Activated CD8-positive, alpha-beta memory T cell treated with anti-CD3 and anti-CD28 coated beads for 24 hours (primary cell): ENCODE measurements around the gene IFNG-AS1.

Experiments used
- DNase-seq: peaks from one replicate; pipeline ENCODE4 v3.0.0-alpha.2; 2020

Gene IFNG-AS1

GRCh38 chr12:67989184-67989920 is at the start of gene IFNG-AS1:
Gene IFNG-AS1, plus strand, starts transcription at chr12:67989447.
- DNase-seq, result no peak

DNA sequence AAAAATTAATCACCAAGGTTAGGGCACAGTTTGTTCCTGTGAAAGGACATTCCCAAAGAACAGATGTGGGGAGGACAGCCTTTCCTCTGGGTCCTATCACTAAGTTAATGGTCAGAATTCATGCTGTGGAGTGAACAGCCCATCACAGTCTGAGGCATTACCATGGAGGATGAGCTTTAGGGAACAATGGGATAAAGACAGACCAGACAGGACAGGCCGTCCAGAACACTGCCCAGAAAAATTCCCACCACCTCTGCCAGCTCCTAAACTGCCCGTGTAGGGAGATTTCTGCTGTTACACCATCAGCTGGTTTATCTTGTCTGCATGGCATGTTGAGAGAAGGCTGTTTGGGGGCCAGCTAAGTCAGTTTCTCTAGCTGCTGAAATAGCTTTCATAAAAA is 49.6 kb upstream of the IFNG-AS1 start:
- DNase-seq, result no peak

- no peak for DNase-seq
Measured at GRCh38 chr12:67940780-67941243, 48.4 kb upstream of the IFNG-AS1 start.

- DNase-seq, result no peak
Measured at GRCh38 chr12:67942724-67943123, 46.5 kb upstream of the IFNG-AS1 start.

GRCh38 chr12:67943141-67943892 is 45.9 kb upstream of the IFNG-AS1 start:
- peak; percentile 77 for DNase-seq

GRCh38 chr12:67944093-67944492 is 45.2 kb upstream of the IFNG-AS1 start:
- DNase-seq, result no peak

DNA sequence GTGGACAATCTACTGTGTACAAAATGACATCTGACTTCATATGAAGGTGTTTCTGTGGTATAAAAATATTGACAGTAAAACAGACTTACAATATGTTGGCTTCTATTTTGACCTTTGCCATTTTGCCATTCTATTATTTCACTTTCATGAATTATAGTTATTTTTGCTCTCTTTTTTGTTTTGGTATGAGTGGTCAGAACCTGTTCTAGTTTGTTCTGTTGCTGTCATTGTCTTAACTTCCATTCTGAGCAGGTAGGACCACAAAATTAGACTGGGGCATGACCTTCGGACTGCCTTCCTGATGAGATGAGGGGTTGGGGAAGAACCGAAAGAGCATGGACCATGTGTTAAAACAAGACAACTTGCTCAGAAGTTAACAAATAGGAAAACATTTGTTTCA is 36.5 kb upstream of the IFNG-AS1 start:
- no peak for DNase-seq

- DNase-seq, result no peak
Measured at GRCh38 chr12:67957383-67957782, 31.9 kb upstream of the IFNG-AS1 start.

GRCh38 chr12:67958187-67958586 is 31.1 kb upstream of the IFNG-AS1 start:
- no peak for DNase-seq

GRCh38 chr12:67964456-67964855 is 24.8 kb upstream of the IFNG-AS1 start:
- DNase-seq, result no peak

GRCh38 chr12:67966560-67966959 is 22.7 kb upstream of the IFNG-AS1 start:
- no peak for DNase-seq

GRCh38 chr12:67968321-67968720 is 20.9 kb upstream of the IFNG-AS1 start:
- no peak for DNase-seq

GRCh38 chr12:67968725-67969124 is 20.5 kb upstream of the IFNG-AS1 start:
- DNase-seq, result no peak

DNA sequence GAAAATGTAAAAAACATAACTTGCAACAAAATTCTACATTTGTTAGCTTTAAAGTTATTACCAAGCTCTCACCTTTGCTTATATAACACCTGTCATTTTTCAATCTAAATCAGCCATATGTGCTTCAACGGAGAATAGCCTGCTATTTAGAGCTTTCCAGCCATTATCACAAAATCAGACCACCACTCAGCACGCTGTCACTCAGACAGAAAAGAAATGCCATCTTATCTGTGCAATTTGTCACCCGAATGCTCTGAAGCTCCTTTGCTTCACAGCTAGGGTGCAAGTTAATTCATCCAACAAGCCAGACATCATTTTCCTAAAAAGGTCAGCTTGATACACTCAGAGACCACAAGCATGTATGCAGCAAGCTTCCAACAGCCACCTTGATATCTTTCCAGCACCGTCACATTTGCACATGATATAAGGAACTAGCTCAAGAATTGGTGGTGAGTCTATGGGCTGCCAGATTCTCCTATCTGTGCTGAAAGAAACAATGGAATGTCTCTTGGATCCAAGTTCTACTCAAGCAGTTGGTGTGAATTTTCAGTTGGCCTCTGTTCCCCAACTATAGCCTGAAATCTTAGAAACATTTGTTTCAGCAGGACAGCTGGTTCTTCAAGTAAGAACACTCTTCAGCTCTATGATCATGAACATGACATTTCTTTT is 20.0 kb upstream of the IFNG-AS1 start:
- DNase-seq, result no peak

GRCh38 chr12:67977668-67978067 is 11.6 kb upstream of the IFNG-AS1 start:
- DNase-seq, result no peak

GRCh38 chr12:67980391-67980790 is 8.9 kb upstream of the IFNG-AS1 start:
- DNase-seq, result no peak

- no peak for DNase-seq
Measured at GRCh38 chr12:67981287-67982162, 7.7 kb upstream of the IFNG-AS1 start.

- DNase-seq, result no peak
Measured at GRCh38 chr12:67982164-67982563, 7.1 kb upstream of the IFNG-AS1 start.

GRCh38 chr12:67986632-67987031 is 2.6 kb upstream of the IFNG-AS1 start:
- no peak for DNase-seq

GRCh38 chr12:67988601-67989021 is 636 bp upstream of the IFNG-AS1 start:
- no peak for DNase-seq

DNA sequence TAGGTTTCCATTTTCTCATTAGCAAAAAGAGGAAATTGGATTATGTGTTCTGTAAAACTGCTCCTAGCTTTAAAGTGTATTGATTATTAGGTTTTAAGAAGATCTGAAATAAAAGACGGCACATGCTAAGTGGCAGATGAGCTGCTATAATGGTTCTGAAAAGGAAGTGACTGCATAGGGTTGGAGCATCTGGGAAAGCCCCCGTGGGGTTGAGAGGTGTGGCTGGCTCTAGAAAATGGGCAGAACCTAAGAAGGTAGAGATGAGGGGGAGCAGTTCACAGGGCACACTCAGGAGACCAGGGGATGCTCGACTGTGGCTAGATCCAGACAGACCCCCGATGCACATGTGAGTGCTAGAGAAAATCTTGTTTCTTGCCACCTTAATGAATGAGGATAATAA is 1.9 kb downstream of the IFNG-AS1 start:
- peak; percentile 72 for DNase-seq

GRCh38 chr12:67993143-67993542 is 3.9 kb downstream of the IFNG-AS1 start:
- no peak for DNase-seq

- no peak for DNase-seq
Measured at GRCh38 chr12:67994046-67994445, 4.8 kb downstream of the IFNG-AS1 start.
